MG63 (cell line): Measurements from ENCODE around the gene CAMK2A. TPM values are rescaled to one million over a fixed set of nuclear protein-coding genes. Genes with fewer than 3 reads are reported as not detected.

ENCODE experiments used
- DNase-seq: peaks from one replicate; pipeline ENCODE4 v3.0.0-alpha.2; 2020
- H3K27me3 ChIP-seq: fragments of 250-450 bp; sonication (Bioruptor Pico); 2 replicates; pipeline ENCODE4 v1.5.1; 2020; ENCODE audit warnings: mild to moderate bottlenecking, moderate library complexity
- H3K36me3 ChIP-seq: fragments of 250-450 bp; sonication (Bioruptor Pico); 2 replicates; pipeline ENCODE4 v1.5.1; 2020; ENCODE audit warnings: mild to moderate bottlenecking, moderate library complexity
- H3K4me3 ChIP-seq: fragments of 250-450 bp; sonication (Bioruptor Pico); 2 replicates; pipeline ENCODE4 v1.5.1; 2020; ENCODE audit warnings: mild to moderate bottlenecking, moderate library complexity
- H3K9me3 ChIP-seq: fragments of 250-450 bp; sonication (Bioruptor Pico); 2 replicates; pipeline ENCODE4 v1.5.1; 2020; ENCODE audit warnings: mild to moderate bottlenecking, moderate library complexity
- total RNA-seq: library from RNA; depleted of rRNA; stranded (reverse); fragments of >200 nt; shearing (Covaris generic); gene quantifications from 2 replicates; pipeline ENCODE4 v1.2.3, GENCODE V29; 2014; ENCODE audit warnings: low replicate concordance

The CAMK2A gene
- total RNA-seq, 1 experiment from 2014 or later: 0.56 TPM

GRCh38 chr5:150182774-150183173, 106.8 kb downstream of the CAMK2A start:
- no peaks in the 10 kb centered on the region for H3K27me3 ChIP-seq
- no peak for DNase-seq
- no peaks in the 10 kb centered on the region for H3K9me3 ChIP-seq
- no peaks in the 10 kb centered on the region for H3K36me3 ChIP-seq
- H3K4me3 ChIP-seq: no peak overlapping the region

- Histone ChIP-seq H3K4me3 (no peak overlapping the region), H3K27me3 (no peaks in the 10 kb centered on the region), H3K9me3 (no peaks in the 10 kb centered on the region), H3K36me3 (no peaks in the 10 kb centered on the region)
- DNase-seq: no peak
These were observed 107.6 kb downstream of the CAMK2A start for GRCh38 chr5:150181766-150182545.

- Histone ChIP-seq H3K36me3 (no peaks in the 10 kb centered on the region), H3K9me3 (no peaks in the 10 kb centered on the region), H3K27me3 (no peaks in the 10 kb centered on the region), H3K4me3 (no peak overlapping the region)
- peak; percentile 88 for DNase-seq
These were observed 108.5 kb downstream of the CAMK2A start for GRCh38 chr5:150181027-150181426.

- peak; percentile 100 for DNase-seq
- Histone ChIP-seq H3K36me3 (no peaks in the 10 kb centered on the region), H3K27me3 (no peaks in the 10 kb centered on the region), H3K9me3 (no peaks in the 10 kb centered on the region), H3K4me3 (no peak overlapping the region)
These were observed 109.1 kb downstream of the CAMK2A start for GRCh38 chr5:150180241-150181026.

GRCh38 chr5:150179019-150179620, 110.5 kb downstream of the CAMK2A start:
- Histone ChIP-seq H3K36me3 (no peaks in the 10 kb centered on the region), H3K9me3 (0 out of 2 replicates have a peak, but pooled peaks cover 2% of the 10 kb centered on the region), H3K27me3 (no peaks in the 10 kb centered on the region), H3K4me3 (no peak overlapping the region)
- DNase-seq: peak; percentile 61

- no peaks in the 10 kb centered on the region for H3K27me3 ChIP-seq
- H3K4me3 ChIP-seq: no peak overlapping the region
- no peak for DNase-seq
- H3K9me3 ChIP-seq: 0 out of 2 replicates have a peak, but pooled peaks cover 2% of the 10 kb centered on the region
- no peaks in the 10 kb centered on the region for H3K36me3 ChIP-seq
These were observed 111.3 kb downstream of the CAMK2A start for GRCh38 chr5:150178262-150178661.

- H3K36me3 ChIP-seq: no peaks in the 10 kb centered on the region
- H3K27me3 ChIP-seq: no peaks in the 10 kb centered on the region
- 0 out of 2 replicates have a peak, but pooled peaks cover 2% of the 10 kb centered on the region for H3K9me3 ChIP-seq
- DNase-seq: no peak
- H3K4me3 ChIP-seq: no peak overlapping the region
These were observed 111.9 kb downstream of the CAMK2A start for GRCh38 chr5:150177721-150178120.

- H3K4me3 ChIP-seq: no peak overlapping the region
- no peaks in the 10 kb centered on the region for H3K36me3 ChIP-seq
- H3K9me3 ChIP-seq: 0 out of 2 replicates have a peak, but pooled peaks cover 2% of the 10 kb centered on the region
- H3K27me3 ChIP-seq: no peaks in the 10 kb centered on the region
- DNase-seq: peak; percentile 92
These were observed 112.7 kb downstream of the CAMK2A start for GRCh38 chr5:150176745-150177477.

- DNase-seq: peak; percentile 52
- Histone ChIP-seq H3K36me3 (no peaks in the 10 kb centered on the region), H3K9me3 (0 out of 2 replicates have a peak, but pooled peaks cover 2% of the 10 kb centered on the region), H3K27me3 (no peaks in the 10 kb centered on the region), H3K4me3 (no peak overlapping the region)
These were observed 114.0 kb downstream of the CAMK2A start for GRCh38 chr5:150175536-150175935.

- Histone ChIP-seq H3K36me3 (no peaks in the 10 kb centered on the region), H3K9me3 (0 out of 2 replicates have a peak, but pooled peaks cover 2% of the 10 kb centered on the region), H3K27me3 (no peaks in the 10 kb centered on the region), H3K4me3 (no peak overlapping the region)
- no peak for DNase-seq
These were observed 114.5 kb downstream of the CAMK2A start for GRCh38 chr5:150175076-150175475.

GRCh38 chr5:150174285-150174684, 115.3 kb downstream of the CAMK2A start:
- Histone ChIP-seq H3K4me3 (no peak overlapping the region), H3K27me3 (no peaks in the 10 kb centered on the region), H3K9me3 (0 out of 2 replicates have a peak, but pooled peaks cover 2% of the 10 kb centered on the region), H3K36me3 (no peaks in the 10 kb centered on the region)
- no peak for DNase-seq

GRCh38 chr5:150173161-150173560, 116.4 kb downstream of the CAMK2A start:
- Histone ChIP-seq H3K27me3 (no peaks in the 10 kb centered on the region), H3K36me3 (no peaks in the 10 kb centered on the region), H3K4me3 (no peak overlapping the region), H3K9me3 (0 out of 2 replicates have a peak, but pooled peaks cover 2% of the 10 kb centered on the region)
- DNase-seq: no peak

- no peak for DNase-seq
- Histone ChIP-seq H3K9me3 (0 out of 2 replicates have a peak, but pooled peaks cover 2% of the 10 kb centered on the region), H3K36me3 (no peaks in the 10 kb centered on the region), H3K4me3 (no peak overlapping the region), H3K27me3 (no peaks in the 10 kb centered on the region)
These were observed 117.0 kb downstream of the CAMK2A start for GRCh38 chr5:150172556-150172955.

GRCh38 chr5:150172145-150172544, 117.4 kb downstream of the CAMK2A start:
- H3K4me3 ChIP-seq: no peak overlapping the region
- DNase-seq: peak; percentile 51
- 0 out of 2 replicates have a peak, but pooled peaks cover 2% of the 10 kb centered on the region for H3K9me3 ChIP-seq
- no peaks in the 10 kb centered on the region for H3K27me3 ChIP-seq
- H3K36me3 ChIP-seq: no peaks in the 10 kb centered on the region
